ENCODE results near the gene SLC6A1. TPM values are rescaled to one million over a fixed set of nuclear protein-coding genes. Genes with fewer than 3 reads are reported as not detected.
A peak's percentile ranks its signal among the peaks of the same experiment; 100 is the strongest.

Gene SLC6A1
- total RNA-seq, 1 donor from 2014 or later: 7.4 TPM

GRCh38 chr3:11019116-11019819, 26.7 kb downstream of the SLC6A1 start:
- DNase-seq (ENCODE audit: low spot score): no peak

- no peak for DNase-seq (ENCODE audit: low spot score)
Measured at GRCh38 chr3:11020764-11021163, 28.2 kb downstream of the SLC6A1 start.

- no peak for DNase-seq (ENCODE audit: low spot score)
Measured at GRCh38 chr3:11021611-11022011, 29.1 kb downstream of the SLC6A1 start.

GRCh38 chr3:11022115-11022514, 29.6 kb downstream of the SLC6A1 start:
- DNase-seq (ENCODE audit: low spot score): no peak

- DNase-seq (ENCODE audit: low spot score): no peak
Measured at GRCh38 chr3:11024181-11024580, 31.6 kb downstream of the SLC6A1 start.

- no peak for DNase-seq (ENCODE audit: low spot score)
Measured at GRCh38 chr3:11029948-11030347, 37.4 kb downstream of the SLC6A1 start.

- DNase-seq (ENCODE audit: low spot score): no peak
Measured at GRCh38 chr3:11033871-11034270, 41.3 kb downstream of the SLC6A1 start.

GRCh38 chr3:11034309-11034985, 41.9 kb downstream of the SLC6A1 start:
- DNase-seq (ENCODE audit: low spot score): no peak

- no peak for DNase-seq (ENCODE audit: low spot score)
Measured at GRCh38 chr3:11035757-11036505, 43.4 kb downstream of the SLC6A1 start.

GRCh38 chr3:11037241-11037873, 44.8 kb downstream of the SLC6A1 start:
- DNase-seq (ENCODE audit: low spot score): peak; percentile 36

GRCh38 chr3:11037976-11038375, 45.4 kb downstream of the SLC6A1 start:
- DNase-seq (ENCODE audit: low spot score): no peak

GRCh38 chr3:11045536-11045935, 53.0 kb downstream of the SLC6A1 start:
- DNase-seq (ENCODE audit: low spot score): no peak

- DNase-seq (ENCODE audit: low spot score): no peak
Measured at GRCh38 chr3:11047500-11047899, 55.0 kb downstream of the SLC6A1 start.

- DNase-seq (ENCODE audit: low spot score): no peak
Measured at GRCh38 chr3:11050666-11051323, 58.2 kb downstream of the SLC6A1 start.

- no peak for DNase-seq (ENCODE audit: low spot score)
Measured at GRCh38 chr3:11053926-11054503, 61.5 kb downstream of the SLC6A1 start.

- no peak for DNase-seq (ENCODE audit: low spot score)
Measured at GRCh38 chr3:11054739-11055438, 62.3 kb downstream of the SLC6A1 start.

GRCh38 chr3:11055496-11055895, 62.9 kb downstream of the SLC6A1 start:
- DNase-seq (ENCODE audit: low spot score): no peak

- DNase-seq (ENCODE audit: low spot score): no peak
Measured at GRCh38 chr3:11056531-11057050, 64.0 kb downstream of the SLC6A1 start.

- DNase-seq (ENCODE audit: low spot score): no peak
Measured at GRCh38 chr3:11057655-11058054, 65.1 kb downstream of the SLC6A1 start.

GRCh38 chr3:11059090-11059798, 66.7 kb downstream of the SLC6A1 start:
- DNase-seq (ENCODE audit: low spot score): peak; percentile 58
